NCI-H345 treated with DMSO at 0.1 percent for 48 hours (cell line): ENCODE results near the gene RBM26.

Experiments
- DNase-seq: peaks from one replicate; lab custom pipeline; 2025; ENCODE audit not compliant: unreplicated experiment; lab: John Stamatoyannopoulos, UW

RBM26 gene

GRCh38 chr13:79338343-79338742, 67.7 kb downstream of the RBM26 start:
- no peak for DNase-seq

GRCh38 chr13:79336966-79337365, 69.1 kb downstream of the RBM26 start:
- no peak for DNase-seq

DNA sequence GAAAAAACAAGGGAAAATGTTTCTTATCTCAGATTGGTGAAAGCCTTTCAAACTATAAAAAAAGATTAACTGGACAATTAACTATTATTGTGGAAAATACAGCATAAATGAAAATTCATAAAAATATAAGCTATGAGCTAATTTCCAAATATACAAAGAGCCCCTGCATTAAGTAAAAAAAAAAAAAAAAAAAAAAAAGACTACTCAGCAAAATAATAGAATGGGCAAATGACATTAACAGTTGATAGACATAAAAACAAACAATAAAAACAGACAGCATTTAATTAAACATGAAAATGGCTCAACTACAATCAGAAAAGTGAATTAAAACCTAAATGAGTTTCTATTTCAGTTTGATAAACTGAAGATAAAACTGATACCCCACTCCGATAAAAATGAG, 77.5 kb downstream of the RBM26 start:
- no peak for DNase-seq

DNA sequence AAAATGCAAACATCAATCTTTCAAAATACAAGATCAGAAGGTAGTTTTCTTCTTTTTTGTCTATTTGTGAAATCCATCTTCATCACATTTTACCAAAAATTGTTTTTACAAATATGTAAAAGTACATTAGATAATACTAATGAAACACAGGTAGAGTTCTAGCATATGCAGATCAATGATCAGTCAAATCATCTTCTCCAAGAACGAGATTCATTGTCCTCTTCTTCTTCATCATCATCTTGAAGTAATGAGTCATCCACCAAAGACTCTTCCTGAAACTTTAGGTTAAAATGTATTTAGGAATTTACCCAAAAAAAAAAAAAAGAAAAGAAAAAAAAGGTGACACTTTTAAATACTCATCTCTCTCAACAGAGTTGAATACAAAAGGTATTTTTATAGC, 85.6 kb downstream of the RBM26 start:
- DNase-seq, result no peak

- no peak for DNase-seq
Measured at GRCh38 chr13:79318664-79319063, 87.4 kb downstream of the RBM26 start.

DNA sequence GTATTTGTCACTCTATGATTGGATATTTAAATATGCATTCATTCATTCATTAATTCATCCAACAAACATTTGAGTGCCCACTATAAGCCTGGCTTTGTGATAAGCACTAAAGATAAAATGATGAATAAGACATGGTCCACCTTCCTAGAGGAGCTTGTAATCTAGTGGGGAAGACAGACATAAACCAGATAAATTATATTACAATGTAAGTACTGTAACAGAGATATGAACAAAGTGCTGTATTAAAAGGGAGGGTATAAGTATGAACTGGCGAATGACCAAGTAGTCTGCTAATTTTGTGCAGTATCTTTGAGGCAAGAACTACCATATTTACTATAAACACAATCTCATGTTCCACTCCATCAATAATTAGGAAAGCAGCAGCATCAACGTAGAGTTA, 88.2 kb downstream of the RBM26 start:
- no peak for DNase-seq

GRCh38 chr13:79314652-79315051, 91.4 kb downstream of the RBM26 start:
- no peak for DNase-seq

DNA sequence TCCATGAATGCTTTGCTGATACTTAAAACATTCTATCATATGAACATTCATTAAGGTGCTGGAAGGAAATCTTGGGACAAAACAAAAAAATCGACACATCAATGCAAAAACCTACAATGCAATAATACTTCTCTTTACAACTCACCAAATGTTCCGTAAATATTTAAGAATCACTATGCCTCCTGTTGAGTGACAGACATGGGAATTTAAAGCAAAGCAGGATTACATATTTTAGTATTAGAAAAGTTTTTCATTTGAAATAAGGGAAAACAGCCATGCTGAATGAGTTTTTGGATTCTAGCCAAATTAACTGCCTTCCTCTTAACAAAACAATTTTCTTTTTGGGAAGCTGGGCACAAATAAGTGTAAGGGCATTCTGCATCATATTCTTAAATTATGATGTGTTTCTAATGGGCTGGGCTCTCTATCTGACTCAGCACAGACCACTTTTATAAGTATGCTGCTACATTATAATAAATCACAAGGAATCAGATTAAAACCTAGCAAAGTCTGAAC, 93.7 kb downstream of the RBM26 start:
- DNase-seq, result no peak

DNA sequence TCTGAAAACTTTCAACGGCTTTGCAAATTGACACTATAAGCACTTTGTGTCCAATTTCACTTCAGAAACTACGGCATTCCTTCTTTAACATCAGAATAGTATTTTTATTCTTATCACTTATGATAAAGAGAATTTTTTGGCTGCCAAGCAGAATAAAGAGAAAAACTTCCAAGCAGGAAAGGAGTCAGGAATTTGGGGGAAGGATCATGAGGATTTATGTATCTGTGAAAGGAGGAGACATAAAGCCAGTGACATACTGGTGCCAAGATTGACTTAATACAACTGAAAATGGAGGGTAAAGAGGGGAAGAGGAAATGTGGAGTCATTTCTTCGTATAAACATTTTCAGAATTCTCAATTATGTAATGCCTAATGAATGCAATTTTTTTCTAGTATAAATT, 94.7 kb downstream of the RBM26 start:
- DNase-seq, result no peak

DNA sequence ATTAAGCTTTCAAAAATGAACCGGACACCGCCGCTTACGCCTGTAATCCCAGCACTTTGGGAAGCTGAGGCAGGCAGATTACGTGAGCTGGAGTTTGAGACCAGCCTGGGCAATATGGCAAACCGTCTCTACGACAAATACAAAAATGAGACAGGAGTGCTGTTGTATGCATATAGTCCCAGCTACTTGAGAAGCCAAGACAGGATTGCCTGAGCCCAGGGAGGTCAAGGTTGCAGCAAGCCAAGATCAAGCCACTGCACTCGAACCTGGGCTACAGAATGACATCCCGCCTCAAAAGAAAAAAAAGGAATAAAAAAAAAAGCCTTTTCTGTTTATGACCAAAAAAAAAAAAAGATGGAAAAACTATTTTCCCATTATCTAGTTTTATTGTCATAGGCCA, 96.4 kb downstream of the RBM26 start:
- no peak for DNase-seq

DNA sequence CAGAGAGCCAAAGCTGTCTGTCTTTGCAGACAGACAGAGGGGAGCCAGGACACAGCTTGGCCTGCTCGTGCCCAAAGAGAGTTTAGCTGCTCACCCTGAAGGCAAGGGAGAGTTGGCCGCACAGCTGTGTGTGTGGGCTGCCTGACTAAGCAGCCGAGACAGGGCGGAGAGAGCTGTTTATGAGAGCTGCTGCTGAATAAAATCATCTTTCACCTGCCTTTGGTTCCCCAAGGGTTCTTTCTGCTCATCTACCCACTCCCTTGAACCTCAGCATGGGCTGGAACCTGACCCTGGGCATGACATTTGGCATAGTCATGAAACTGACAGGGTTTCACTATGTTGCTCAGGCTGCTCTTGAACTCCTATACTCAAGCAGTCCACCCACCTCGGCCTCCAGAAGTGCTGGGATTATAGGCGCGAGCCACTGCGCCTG, 98.2 kb downstream of the RBM26 start:
- DNase-seq, result no peak

GRCh38 chr13:79307433-79307861, 98.6 kb downstream of the RBM26 start:
- DNase-seq, result no peak

- no peak for DNase-seq
Measured at GRCh38 chr13:79306650-79307049, 99.4 kb downstream of the RBM26 start.

DNA sequence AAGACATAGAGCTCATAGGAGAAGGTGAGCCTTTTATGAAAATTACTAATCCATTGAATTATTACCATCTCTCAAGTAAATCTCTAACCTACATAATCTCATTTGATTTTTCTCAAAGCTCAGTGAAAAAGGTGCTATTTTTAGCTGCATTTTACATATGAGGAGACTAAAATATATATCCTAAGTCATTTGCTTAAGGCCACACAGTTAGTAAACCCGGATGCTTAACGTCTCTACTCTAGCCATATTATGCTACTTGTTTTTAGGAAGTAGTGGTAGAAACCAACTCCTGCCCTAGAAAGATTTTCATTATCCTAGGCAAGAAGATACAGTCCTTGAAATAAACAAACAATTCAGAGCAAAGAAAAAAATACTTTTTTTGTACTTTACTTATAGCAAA, 108.9 kb downstream of the RBM26 start:
- no peak for DNase-seq

DNA sequence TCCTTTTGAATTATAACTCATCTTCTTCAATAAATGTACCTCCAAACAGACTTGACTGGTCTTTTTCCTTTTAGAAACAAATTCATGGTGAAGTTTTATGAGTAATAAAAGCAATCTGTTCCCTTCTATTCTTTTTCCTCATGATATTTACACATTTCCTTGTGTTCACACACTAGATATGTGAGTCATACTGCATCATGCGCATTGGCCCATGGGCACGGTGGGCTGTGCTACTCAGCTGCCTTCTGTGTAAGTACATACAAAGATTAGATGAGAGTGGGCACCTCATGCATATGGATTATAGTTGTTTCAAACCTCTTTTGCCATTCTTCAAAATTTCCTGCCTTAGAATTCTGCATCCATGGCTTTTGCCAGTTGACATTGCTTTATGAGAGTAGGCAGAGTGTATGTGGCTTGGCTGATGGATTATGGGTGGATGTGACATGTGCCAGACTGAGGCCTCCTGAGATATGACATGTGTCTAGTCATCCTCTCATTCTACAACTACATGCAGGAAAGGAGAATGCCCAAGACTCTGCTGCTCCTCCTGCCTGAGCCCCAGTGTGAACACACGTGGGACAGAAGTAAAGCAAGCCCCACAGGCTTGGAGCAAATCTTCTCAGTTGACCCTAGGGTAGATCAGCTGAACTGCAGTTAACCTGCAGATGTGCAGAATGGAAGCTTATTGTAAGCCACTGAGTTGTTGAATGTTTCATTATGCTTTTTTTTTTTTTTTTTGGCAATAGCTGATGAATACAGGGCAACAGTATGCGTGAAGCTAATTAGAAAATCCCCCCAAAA, 109.9 kb downstream of the RBM26 start:
- no peak for DNase-seq

DNA sequence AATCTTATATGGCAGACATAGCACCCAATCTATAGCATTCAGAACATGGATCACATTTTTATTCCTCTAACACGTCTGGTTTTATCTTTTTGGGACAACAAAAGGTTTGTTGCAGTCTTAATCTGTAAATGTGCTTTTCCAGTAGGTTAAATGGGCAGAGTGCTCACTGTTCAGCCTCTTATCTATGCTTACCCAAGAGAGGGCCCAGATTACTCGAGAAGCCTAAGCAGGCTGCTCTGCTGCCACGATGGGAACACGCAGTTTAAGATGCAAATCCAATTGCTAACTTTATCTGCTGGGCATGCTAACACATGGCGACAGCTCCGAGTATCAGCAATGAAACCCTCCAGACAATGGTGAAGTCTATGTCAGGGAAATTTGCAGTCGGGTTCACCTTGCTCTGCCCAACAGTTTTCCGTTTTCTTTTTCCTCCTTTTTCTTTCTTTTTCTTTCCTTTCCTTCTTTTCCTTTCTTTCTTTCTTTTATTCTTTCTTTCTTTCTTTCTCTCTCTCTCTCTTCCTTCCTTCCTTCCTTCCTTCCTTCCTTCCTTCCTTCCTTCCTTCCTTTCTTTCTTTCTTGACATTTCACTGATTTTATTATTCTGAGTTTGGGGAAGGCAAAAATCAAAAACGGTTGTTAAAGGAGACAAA, 115.3 kb downstream of the RBM26 start:
- no peak for DNase-seq

DNA sequence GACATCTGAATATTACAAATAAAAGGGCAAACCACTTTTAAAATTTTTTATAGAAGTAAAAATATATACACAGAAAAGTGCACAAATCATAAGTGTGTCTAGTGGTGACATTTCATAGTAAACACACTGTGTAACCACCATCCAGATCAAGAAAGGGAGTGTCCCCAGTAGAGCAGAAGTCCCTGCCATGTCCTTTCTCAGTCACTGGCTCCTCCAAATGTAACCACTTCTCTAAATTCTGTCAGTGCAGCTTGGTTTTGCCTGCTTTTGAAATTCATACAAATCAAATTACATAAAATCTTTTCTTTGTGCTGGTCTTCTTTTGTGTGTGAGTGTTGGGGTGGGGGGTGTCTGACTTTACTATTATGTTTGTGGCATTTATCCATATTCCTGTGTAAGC, 116.5 kb downstream of the RBM26 start:
- no peak for DNase-seq

DNA sequence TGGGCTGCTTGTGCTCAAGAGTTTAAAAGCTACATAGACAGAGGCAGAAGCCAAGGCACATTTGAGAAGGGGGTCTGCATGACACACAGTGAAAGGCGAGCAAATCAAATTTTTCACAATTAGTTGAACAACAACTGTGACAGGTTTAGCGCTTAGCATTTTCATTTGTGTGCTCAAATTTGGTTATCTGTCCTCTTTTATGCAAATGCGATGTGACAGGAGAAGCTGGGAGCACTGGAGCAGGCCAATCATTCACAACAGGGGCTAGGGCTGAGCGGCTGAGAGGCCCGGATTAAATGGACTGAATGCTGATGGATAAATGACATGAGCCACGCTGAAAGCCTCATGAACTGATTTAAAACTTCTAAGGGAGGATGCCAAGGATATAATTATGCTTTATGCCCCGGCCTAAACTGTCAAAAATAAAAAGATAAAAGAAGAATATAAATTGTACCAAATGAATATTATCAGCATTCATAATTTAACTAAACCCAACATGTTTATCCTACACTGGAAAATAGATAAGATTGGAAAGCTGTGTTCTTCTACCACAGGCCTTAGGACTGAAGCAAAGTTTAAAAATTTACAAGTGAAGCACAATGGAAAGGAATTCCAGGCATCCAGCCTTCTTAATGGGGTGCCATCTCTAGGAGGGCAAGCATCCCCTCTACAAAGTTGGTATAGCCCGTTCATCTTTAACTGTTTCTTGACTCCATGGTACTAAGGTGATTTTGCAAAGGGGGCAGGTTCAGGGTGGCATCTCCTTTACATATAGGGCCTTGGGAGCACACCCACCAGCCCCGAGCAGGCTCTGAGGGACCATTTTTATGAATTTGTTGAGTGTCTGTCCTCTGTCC, 117.9 kb downstream of the RBM26 start:
- DNase-seq, result no peak

DNA sequence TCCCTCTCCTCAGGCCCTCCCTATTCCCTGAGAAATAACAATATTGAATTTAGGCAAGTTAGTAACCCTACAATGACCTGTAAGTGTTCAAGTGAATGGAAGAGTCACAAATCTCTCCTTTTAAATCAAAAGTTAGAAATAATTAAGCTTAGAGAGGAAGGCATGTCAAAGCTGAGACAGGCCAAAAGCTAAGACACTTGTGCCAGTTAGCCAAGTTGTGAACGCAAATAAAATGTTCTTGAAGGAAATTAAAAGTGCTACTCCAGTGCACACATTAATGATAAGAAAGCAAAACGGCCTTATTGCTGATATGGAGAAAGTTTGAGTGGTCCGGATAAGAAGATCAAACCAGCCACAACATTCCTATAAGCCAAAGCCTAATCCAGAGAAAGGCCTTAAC, 120.9 kb downstream of the RBM26 start:
- DNase-seq, result no peak

DNA sequence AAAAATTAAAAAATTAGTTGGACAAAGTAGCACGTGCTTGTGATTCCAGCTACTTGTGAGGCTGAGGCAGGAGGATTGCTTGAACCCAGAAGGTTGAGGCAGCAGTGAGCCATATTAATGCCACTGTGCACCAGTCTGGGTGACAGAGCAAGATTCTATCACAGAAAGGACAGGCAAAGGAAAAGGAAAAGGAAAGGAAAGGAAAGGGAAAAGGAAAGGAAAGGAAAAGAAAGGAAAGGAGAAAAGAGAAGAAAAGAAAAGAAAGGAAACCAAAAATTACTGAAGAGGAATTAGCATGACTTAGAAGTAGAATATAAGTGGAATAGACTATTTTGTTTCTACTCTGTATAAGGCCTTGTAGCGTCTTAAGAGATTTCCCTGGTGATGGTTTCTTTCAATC, 122.3 kb downstream of the RBM26 start:
- no peak for DNase-seq

GRCh38 chr13:79282976-79283375, 123.1 kb downstream of the RBM26 start:
- no peak for DNase-seq

- no peak for DNase-seq
Measured at GRCh38 chr13:79282508-79282907, 123.5 kb downstream of the RBM26 start.
